NCI-H1092 (cell line): ENCODE measurements around the gene HAUS8.
A peak's percentile ranks its signal among the peaks of the same experiment; 100 is the strongest.
"Not testable (repeated sequence)": the region's sequence is repeated elsewhere in the genome, so short reads cannot be mapped to it uniquely, and the experiment has no call there.

Experiments
- DNase-seq: peaks from one replicate; lab custom pipeline; 2025; lab: John Stamatoyannopoulos, UW

HAUS8 gene, protein sequence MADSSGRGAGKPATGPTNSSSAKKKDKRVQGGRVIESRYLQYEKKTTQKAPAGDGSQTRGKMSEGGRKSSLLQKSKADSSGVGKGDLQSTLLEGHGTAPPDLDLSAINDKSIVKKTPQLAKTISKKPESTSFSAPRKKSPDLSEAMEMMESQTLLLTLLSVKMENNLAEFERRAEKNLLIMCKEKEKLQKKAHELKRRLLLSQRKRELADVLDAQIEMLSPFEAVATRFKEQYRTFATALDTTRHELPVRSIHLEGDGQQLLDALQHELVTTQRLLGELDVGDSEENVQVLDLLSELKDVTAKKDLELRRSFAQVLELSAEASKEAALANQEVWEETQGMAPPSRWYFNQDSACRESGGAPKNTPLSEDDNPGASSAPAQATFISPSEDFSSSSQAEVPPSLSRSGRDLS

DNA sequence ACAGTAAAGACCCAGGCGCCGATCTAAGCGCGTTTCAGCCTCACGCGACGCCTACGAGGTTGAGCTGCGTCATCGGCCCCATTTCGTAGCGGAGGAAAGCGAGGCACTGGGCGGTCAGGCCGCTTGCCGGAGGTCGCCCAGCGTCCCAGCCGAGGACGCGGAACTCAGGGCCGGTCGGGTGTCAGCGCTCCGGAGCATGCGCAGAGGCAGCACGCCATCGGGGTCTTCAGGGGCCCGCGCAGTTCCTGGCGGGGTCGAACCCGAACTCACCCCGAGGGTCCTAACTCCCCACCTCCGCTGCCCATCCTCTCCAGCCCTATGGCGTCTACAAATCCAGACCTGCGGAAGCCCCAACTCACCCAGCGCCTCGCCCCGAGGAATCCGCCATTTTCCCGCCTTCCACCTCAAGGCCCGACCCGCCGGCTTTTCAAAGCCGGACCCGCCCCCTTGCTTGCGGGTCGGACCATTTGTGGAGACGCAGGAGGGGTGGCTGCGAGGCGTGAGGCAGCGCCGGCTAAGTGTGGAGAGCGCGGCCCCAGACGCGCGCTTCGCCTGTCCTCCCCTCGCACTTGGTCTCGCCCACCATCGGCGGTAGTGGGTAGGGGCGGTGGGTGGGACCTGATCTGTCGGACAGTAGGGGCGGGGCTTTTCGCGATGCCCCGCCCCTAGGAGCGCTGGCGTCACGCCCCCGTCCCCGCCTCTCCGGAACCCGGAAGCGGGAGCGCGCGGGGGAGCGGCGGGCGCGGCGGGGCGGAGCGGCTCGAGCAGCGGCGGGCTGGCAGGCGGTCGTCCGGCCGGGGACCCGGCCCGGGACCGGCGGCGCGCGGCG is at the start of gene HAUS8, which contains the start of gene MYO9B:
TSS of gene HAUS8 (minus strand) at position 418 of the 829 bp plus-strand sequence. CDS start at position 388, 30 bp downstream.
TSS of gene MYO9B (plus strand) at position 743 of the 829 bp plus-strand sequence. CDS start 25,941 bp downstream, outside the sequence.
- peak; percentile 97 for DNase-seq

DNA sequence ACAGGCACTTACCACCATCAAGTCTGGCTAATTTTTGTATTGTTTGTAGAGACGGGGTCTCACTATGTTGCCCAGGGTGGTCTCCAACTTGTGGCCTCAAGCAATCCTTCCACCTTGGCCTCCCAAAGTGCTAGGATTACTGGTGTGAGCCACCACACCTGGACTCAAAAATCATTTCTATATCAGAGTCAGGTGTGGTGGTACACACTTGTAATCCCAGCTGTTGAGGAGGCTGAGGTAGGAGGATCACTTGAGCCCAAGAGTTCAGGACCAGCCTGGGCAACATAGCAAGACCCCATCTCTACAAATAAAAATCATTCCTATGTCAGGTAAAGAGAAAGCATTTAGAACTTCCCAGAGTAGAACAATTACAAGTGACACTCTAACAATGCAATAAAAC is 48.8 kb upstream of the HAUS8 start:
- DNase-seq = no peak

DNA sequence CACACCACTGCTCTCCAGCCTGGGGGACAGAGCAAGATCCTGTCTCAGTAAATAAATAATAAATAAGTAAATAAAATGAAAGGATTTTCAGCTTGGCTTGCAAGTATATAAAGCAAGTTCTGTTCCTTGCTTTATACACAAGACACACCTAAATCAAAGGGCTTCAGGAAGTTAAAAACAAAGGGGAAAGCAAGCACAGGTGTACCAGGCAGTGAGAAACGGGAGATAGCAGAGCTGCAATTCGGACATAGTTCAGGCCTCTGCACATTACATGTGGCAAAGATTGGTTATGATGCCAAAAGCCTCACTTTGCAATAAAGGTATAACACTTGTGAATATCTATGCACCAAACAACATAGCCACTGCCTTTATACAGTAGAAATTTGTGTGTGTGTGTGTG is 47.8 kb upstream of the HAUS8 start:
- DNase-seq = no peak

DNA sequence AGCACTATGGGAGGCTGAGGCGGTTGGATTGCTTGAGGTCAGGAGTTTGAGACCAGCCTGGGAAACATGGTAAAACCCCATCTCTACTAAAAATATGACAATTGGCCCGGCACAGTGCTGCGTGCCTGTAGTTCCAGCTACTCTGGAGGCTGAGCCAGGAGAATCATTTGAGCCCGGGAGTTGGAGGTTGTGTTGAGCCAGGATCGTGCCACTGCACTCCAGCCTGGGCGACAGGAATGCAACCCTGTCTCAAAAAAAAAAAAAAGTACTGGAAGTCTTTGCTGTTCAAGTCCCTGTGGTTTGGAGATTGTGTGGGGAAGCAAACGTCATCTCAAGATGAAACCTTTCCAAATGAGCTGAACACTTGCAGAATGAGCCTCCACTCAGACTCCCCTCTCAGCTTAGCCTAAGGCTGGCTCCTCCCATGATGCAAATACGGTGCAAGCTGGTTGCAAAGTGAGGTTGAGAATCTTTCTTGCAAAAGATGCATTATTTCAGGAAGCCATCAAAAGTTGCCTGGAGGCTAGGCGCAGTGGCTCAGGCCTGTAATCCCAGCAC is 46.6 kb upstream of the HAUS8 start:
- no peak for DNase-seq

DNA sequence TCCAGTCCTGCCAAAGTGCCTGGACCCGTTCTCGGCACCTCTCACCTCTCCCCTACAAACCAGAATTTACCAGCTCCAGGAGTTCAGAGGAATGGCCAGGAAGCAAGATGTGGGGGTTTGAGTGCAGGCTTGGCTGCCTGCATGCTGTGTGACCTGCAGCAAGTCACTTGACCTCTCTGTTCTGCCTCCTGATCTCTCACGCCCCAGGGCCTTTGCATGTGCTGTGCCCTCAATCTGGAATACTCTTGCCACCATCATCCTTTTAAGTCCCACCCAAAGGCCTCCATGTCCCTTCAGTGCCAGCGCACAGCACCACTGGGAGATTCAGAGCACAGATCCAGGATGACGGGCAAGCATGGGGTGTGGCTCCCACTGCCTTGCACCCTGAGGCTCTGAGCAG is 43.7 kb upstream of the HAUS8 start:
- no peak for DNase-seq

DNA sequence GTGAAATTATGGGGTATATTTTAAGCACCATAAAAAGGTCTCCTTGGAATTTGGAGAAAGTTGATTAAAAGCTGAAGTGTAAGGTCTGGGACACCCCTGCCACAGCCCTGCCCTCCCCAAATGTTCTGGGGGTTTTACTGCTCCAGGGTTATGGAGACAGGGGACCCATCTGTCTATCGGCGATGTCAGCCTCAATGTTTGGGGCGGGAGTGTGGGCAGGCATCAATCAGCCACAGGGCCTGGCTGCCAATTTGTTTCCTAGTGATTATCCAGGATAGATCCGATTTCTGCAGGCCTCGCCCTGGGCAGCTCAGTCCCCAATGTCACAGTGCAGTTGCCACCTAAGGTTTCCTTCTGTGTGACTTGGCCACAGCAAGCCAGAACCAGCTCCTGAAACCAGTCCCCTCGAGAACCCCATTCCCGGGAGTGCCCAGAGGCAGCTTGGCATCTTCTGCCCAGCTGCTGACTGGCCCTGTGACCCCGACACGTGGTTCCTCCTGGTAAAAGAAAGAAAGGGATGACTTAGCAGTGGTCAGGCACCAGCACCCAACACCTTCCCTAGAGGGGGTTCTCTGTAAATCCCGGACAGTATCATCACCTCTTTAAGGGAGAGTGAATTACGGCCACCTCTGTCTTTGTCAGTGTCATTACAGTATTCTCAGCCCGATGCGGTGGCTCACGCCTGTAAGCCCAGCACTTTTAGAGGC is 41.9 kb upstream of the HAUS8 start:
- no peak for DNase-seq

DNA sequence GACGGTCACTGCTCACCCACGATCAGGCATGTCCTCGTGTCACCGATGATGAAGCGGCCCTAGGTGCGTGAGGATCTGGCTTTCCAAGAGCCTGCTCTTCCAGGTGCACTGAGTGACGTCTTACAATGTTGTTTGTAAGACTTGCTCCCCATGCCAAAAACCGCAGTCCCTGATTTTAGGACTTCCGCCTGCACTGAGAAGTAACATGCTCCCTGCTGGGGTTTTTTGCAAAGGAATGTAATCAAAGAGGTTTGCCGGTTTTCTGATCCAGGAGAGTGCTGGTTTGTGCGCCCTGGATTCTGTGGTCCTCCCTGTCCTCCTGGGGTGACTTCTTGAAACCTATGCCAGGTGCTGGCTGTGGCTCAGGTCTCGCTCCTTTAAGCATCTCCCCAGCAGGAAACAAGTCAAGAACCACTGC is 39.2 kb upstream of the HAUS8 start:
- DNase-seq = no peak

DNA sequence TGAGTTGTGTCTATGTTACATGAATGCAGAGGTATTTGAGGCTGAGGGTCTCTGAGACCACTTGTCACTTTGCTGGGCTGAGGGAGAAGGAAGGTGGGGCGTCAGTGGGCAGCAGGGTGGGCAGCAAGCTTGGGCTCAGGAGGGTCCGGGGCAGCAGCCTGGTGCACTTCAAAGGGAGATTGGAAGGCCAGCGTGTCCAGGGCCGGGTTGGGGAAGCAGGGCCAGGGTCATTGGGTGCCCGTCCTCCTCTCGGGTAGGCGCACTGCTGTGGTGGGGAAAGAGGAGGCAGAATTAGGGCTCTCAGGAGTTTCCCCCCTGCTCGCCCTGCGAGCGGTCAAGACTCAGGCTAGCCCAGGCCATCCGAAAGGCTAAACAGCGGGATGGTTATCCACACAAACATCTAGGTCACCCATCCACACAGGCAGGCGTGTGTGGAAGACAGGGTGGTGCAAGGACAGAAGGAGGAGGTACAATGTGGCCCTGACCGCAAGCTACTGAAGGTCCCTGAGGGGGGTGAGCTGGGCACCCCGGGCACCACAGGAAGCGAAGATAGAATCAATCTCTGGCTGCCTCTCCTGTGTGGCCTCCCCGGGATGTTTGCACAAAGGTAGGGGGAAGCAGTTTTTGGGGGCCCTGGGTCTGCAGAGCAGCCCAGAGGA is 38.0 kb upstream of the HAUS8 start:
- DNase-seq = no peak

DNA sequence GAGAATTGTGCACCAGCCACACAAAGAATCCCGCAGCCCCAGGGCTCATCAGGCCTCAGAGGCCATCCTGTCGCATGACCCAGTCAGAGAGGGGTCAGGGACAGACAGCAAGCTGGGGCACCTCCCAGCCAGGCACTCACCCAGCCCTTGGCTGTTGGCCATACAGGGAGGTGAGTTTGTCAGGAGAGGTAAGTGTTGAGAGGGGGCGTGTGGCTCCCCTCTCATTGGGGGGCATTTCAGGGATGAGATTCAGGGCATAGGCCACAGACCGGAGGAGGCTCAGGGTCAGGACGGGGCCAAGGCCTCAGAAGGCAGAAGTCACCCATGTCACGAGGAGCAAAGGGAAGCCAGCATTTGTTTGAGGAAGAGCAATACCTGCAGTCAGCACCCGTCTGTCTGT is 37.4 kb upstream of the HAUS8 start:
- no peak for DNase-seq

DNA sequence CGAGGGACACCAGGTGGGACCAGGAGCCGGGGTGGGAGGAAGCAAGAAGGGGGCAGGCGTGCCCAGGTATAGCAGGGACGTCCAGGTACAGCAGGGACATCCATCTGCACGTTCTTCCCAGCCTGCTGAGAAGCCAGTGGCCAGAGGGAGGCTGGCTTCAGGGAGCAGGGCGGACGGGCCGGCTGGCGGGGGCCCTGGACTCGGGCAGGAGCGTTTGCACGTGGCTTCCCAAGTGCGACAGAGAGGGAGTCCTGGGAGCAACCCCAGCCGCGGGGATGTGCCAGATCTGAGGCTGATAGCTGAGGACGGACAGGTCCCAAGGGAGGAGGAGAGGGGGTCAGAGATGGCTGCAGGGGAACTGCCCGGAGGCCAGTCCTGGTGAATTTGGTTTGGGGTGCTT is 37.0 kb upstream of the HAUS8 start:
- DNase-seq = no peak

DNA sequence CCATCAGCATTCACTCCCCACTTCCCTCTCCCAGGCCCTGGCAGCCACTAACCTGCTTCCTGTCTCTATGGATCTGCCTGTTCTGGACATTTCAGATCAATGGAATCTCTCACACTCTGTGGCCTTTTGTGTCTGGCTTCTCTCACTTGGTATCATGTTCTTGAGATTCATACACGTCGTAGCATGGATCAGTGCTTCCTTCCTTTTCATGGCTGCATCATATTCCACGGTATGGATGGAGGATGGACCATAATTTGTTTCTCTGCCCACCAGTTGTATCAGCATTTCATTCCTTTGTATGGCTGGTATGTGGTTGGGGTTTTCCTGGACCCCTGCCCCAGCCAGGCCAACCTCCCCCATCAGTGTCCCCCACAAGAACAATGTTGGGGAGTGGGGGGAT is 36.5 kb upstream of the HAUS8 start:
- no peak for DNase-seq

DNA sequence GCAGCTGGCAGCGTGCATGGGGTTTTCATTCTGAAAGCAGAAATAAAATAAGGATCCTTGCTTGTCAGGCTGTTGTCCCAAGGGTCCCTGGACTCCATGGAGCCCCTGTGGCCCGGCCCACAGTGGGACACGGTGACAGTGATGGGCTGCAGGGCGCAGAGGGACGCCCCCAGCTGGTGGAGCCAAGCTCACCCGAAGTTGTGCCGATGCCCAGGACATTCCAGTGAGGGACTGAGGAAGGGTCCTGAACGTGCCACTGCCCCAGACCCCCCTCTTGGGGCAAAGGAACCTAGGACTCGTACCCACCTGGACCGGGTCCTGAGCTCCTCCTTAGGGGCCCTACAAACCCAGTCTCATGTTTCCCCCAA is 35.3 kb upstream of the HAUS8 start:
- no peak for DNase-seq

DNA sequence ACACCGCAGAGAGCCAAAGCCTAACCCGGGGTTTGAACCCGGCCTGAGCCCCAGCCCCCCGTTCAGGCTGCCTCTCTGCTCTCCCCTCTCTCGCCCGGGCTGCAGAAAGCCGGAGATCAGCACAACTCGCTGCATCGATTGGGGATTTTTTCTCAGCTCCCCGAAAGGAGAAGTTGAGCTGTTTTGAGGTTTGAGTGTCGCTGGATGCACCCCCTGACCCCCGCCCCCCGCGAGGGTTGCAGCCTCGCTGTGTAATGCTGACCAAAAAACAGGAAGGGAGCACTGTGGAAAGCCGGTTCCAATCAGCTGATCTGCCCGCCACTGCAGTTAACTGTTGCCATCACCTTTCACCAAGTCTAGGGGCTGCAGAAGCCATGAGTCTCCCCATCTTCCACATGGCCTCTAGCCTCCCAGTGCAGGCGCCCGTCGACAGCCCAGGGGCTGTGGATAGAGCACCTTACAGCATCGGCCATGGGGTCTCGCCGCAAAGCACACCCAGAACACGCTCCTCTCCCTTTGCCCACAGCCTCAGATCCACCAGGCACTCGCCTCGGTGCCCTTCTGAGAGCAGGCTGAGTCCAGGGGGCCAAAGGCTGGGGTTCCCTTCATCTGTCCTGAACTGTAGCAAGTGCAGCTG is 34.8 kb upstream of the HAUS8 start:
- no peak for DNase-seq

DNA sequence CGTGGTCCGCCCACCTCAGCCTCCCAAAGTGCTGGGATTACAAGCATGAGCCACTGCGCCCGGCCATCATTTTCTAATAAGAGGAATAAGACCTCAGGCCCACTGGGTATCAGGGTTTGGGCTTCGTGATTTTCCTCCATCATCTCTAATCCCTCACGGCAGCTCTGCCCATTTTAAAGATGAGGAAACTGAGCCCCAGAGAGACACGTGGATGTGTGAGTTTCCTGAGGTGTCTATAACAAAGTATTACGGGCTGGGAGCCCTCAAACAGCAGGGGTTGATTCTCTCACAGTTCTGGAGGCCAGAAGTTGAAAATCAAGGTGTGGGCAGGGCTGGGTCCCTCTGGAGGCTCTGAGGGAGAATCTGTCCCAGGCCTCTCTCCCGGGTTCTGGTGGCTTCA is 34.0 kb upstream of the HAUS8 start:
- no peak for DNase-seq

DNA sequence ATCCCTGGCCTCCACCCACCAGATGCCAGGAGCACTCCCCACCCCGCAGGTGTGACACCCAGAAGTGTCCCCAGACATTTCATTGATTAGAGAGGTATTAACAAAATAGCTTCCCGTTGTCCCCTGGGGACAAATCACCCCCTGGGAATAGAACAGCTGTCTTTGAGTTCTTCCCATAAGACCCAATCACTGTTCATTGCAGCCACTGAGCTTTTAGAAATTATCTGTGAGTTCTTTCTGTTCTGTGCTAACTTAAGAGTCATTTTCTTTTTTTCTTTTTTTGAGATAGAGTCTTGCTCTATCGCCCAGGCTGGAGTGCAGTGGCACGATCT is 33.2 kb upstream of the HAUS8 start:
- DNase-seq = no peak

DNA sequence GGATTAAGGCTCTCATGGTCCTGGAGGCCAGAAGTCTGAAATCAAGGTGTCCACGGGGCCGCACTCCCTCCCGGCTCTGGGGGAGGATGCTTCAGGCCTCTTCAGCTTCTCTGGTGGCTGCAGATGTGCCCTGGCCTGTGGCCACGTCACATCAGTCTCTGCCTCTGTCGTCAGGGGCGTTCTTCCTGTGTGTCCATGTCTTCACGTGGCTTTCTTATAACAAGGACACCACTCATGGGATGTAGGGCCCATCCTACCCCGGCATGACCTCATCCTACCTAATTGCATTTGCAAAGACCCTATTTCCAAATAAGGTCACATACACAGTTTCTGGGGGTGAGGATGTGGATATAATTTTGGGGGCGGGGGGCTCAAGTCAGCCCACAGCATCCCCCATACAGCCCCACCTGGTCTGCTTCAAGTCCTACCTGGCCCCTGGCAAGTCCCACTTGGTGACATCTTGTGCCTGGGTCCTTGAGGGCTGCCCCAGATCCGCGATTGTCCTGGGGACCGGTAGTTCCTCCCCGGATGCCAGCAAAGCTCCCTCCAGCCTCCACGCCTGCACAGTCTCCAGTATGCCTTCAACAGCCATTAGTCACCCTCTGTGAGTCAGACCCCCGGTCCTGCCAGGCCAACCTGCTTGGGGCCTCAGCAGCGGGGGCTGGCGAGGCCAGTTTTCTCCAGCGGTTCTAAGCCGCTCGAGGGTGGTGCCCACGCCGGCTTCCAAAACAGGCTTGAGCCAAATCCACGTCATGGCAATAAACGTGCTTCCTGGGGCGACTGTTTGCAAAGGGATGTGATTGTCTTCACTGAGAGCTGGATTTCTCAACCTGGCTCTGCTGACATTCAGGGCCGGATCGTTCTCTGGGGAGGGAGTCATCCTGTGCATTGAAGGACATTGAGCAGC is 32.5 kb upstream of the HAUS8 start:
- peak; percentile 11 for DNase-seq

DNA sequence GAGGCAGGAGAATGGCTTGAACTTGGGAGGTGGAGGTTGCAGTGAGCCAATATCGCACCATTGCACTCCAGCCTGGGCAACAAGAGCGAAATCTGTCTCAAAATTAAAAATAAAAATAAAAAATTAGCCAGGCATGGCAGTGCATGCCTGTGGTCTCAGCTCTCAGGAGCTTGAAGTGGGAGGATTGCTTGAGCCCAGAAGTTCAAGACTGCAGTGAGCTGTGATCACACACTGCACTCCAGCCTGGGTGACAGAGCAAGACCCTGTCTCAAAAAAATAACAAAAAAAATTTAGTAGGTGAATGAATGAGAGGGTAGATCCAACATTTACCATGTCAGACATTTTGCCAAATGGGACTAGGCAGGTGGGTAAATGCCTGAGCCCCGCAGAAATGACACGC is 31.7 kb upstream of the HAUS8 start:
- not testable (repeated sequence) for DNase-seq

DNA sequence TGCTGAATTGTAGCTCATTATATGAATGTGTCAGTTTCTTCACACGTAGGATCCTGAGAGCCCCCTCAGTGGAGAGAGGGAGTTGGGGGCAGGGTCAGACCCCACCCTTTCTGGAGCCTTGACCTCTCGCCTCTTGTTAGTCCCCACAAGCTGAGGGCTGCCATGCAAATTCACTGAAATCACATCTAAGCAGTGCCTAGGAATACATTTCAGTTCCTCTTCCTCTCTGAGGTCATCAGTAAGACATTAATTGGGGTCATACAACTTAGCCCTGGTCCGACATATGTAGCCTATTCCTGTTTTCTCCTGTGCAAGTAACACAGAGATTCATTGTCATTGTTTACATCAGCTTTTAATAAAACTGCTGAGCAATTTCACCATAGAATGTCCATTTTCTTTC is 30.3 kb upstream of the HAUS8 start:
- no peak for DNase-seq

DNA sequence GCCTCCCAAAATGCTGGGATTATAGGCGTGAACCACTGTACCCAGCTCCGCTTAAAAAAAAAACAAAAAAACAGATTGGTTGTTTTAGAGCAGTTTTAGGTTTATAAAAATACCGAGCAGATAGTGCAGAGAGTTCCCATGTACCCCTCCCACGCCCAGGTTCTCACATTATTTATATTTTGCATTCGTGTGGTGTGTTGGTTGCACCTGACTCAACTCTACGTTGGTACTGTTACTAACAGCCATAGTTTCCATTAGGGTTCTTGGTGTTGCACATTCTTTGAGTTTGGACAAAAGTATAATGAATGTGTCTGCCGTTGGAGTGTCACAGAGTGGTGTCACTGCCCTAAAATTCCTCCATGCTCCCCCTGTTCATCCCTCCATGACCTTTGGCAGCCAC is 29.4 kb upstream of the HAUS8 start:
- DNase-seq = no peak

DNA sequence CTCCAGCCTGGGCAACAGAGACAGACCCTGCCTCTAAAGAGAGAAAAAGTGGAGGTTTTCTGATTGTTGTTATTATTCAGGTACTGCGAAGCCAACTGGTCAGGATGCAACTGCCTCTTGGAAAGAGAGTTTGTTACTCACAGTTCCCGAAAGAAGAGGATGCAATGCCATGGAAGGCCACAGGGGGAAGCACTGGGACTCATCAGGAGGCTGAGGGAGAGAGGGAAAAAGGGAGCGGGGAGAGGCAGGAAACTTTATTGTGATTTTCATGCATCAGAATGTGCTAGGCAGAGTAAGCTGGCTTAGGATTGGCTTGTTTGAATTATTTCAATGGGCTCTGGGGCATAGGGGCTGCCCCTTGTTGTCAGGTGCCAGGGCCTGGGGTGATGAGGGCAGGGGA is 27.9 kb upstream of the HAUS8 start:
- no peak for DNase-seq
